ENCODE measurements around the gene NTN1. TPM values are rescaled to one million over a fixed set of nuclear protein-coding genes. Genes with fewer than 3 reads are reported as not detected.

NTN1 gene
- total RNA-seq, 1 donor from 2014 or later, result 60.3 TPM

- TF ChIP-seq CTCF (IDR thresholded peaks at IDR 0.05; ENCODE audit: borderline replicate concordance), result no peak
- no peaks in the 10 kb centered on the region for H3K36me3 ChIP-seq
- H3K27me3 ChIP-seq (ENCODE audit: low read depth), result peaks cover 77% of the 10 kb centered on the region
- intact Hi-C loops (cut with micrococcal nuclease), result no loop called here
- H3K27ac ChIP-seq (replicated peaks), result no peak overlapping the region
- DNase-seq, result no peak
- H3K4me1 ChIP-seq, result peaks cover 49% of the 10 kb centered on the region
- H3K9me3 ChIP-seq (replicated peaks), result no peaks in the 10 kb centered on the region
- H3K4me3 ChIP-seq, result no peak overlapping the region
Measured at GRCh38 chr17:9024497-9024896, 3.2 kb downstream of the NTN1 start.

GRCh38 chr17:9026741-9027140 is 5.4 kb downstream of the NTN1 start:
- Histone ChIP-seq H3K36me3 (no peaks in the 10 kb centered on the region), H3K9me3 (replicated peaks) (no peaks in the 10 kb centered on the region), H3K27ac (replicated peaks) (no peak overlapping the region), H3K4me3 (no peak overlapping the region), H3K4me1 (peaks cover 35% of the 10 kb centered on the region), H3K27me3 (ENCODE audit: low read depth) (peaks cover 62% of the 10 kb centered on the region)
- no peak for DNase-seq
- intact Hi-C loops (cut with micrococcal nuclease), result no loop called here
- TF ChIP-seq CTCF (IDR thresholded peaks at IDR 0.05; ENCODE audit: borderline replicate concordance), result no peak

GRCh38 chr17:9028202-9028987 is 7.1 kb downstream of the NTN1 start:
- Histone ChIP-seq H3K9me3 (replicated peaks) (no peaks in the 10 kb centered on the region), H3K36me3 (no peaks in the 10 kb centered on the region), H3K4me3 (no peak overlapping the region), H3K27ac (replicated peaks) (no peak overlapping the region), H3K4me1 (peaks cover 19% of the 10 kb centered on the region), H3K27me3 (ENCODE audit: low read depth) (peaks cover 49% of the 10 kb centered on the region)
- DNase-seq, result no peak
- intact Hi-C loops (cut with micrococcal nuclease), result no loop called here
- TF ChIP-seq CTCF (IDR thresholded peaks at IDR 0.05; ENCODE audit: borderline replicate concordance), result no peak

- no peak for DNase-seq
- no peak for TF ChIP-seq CTCF (IDR thresholded peaks at IDR 0.05; ENCODE audit: borderline replicate concordance)
- Histone ChIP-seq H3K9me3 (replicated peaks) (no peaks in the 10 kb centered on the region), H3K36me3 (no peaks in the 10 kb centered on the region), H3K27me3 (ENCODE audit: low read depth) (peaks cover 42% of the 10 kb centered on the region), H3K27ac (replicated peaks) (no peak overlapping the region), H3K4me1 (peaks cover 12% of the 10 kb centered on the region), H3K4me3 (no peak overlapping the region)
- intact Hi-C loops (cut with micrococcal nuclease), result no loop called here
Measured at GRCh38 chr17:9028988-9029570, 7.8 kb downstream of the NTN1 start.

- Histone ChIP-seq H3K36me3 (no peaks in the 10 kb centered on the region), H3K4me1 (peaks cover 6% of the 10 kb centered on the region), H3K4me3 (no peak overlapping the region), H3K27ac (replicated peaks) (no peak overlapping the region), H3K9me3 (replicated peaks) (no peaks in the 10 kb centered on the region), H3K27me3 (ENCODE audit: low read depth) (peaks cover 15% of the 10 kb centered on the region)
- TF ChIP-seq CTCF (IDR thresholded peaks at IDR 0.05; ENCODE audit: borderline replicate concordance), result no peak
- intact Hi-C loops (cut with micrococcal nuclease), result no loop called here
- no peak for DNase-seq
Measured at GRCh38 chr17:9032151-9032550, 10.8 kb downstream of the NTN1 start.

All from left ventricle myocardium inferior (tissue), 1 donor.